RCC 7860 (cell line): ENCODE data around the gene SLC25A25.
A peak's percentile ranks its signal among the peaks of the same experiment; 100 is the strongest.

Experiments
- DNase-seq: peaks from one replicate; pipeline ENCODE4 v3.0.0-alpha.2; 2015; ENCODE audit warnings: low spot score
- FAIRE-seq: peaks from 2 replicates; lab custom pipeline; 2012; peaks lifted over from hg19 to GRCh38; lab: Jason Lieb, UNC

The SLC25A25 gene

DNA sequence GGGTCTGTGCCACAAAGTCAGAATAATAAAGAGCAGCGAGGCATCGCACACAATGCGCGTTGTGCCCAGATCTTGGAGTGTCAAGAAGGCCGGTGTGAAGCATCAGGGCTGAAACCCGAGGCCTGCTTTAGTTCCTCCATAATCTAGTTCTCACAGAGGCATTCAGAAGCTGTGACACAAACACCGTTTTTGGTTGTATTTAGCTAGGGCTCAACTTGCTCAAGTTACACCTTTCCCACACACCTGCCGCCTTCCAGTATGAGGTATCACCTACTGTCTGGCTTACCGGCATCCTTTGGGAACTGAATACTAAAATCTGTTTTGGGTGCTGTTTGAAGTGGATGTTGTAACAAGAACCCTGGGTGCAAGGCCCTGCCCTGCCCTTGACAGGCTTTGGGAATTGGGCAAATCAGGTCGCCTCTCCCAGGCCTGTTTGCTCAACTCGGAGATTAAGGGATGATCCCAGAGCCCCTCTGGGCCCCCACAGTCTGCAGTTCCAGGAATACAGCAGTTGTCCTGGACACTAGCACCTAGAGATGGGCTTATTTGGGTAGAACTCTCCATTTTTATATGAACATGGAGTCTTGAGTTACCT, 27.0 kb downstream of the SLC25A25 start:
- DNase-seq (no peak), FAIRE-seq (no peak)

- FAIRE-seq (no peak), DNase-seq (no peak)
Measured at GRCh38 chr9:128096616-128097536, 28.8 kb downstream of the SLC25A25 start.

- DNase-seq, result no peak
- FAIRE-seq, result no peak
Measured at GRCh38 chr9:128097543-128098296, 29.7 kb downstream of the SLC25A25 start.

- FAIRE-seq, result peak; percentile 85
Measured at GRCh38 chr9:128098297-128099230, 30.5 kb downstream of the SLC25A25 start.

DNA sequence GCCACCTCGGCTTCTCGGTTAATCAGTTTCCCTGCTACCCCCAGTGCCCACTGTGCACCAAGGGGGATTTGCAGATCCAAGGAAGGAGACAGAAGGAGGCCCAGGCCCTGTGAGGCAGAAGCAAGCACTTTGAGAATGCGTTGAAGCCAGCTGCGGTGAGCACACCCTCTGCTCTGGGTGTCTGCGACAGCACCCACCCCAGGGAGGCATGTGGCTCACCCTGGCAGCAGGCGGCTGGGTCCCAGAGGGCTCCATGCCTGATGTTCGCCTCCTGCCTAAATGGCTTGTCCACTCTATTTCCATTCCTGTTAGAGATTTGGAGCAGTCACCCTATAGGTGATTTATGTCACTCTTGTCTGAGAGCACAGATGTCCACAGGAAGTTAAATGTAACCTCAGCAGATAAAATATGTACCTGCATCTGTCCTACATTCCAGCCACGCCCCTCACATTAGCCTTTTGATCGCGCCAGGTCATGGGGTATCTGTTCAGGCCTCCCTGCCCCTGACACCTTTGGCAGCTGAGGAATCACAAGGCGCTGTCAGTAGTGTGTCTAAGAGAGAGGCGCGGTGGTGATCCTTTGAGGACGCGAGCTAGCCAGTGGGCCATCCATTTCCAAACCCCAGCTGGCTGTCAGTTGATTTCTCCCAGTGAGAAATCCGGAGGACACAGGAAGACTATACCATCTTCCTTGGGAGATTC, 31.3 kb downstream of the SLC25A25 start:
- FAIRE-seq (no peak), DNase-seq (no peak)

More at GRCh38 chr9:128098297-128099230, 30.5 kb downstream of the SLC25A25 start:
- peak; percentile 92 for DNase-seq

DNA sequence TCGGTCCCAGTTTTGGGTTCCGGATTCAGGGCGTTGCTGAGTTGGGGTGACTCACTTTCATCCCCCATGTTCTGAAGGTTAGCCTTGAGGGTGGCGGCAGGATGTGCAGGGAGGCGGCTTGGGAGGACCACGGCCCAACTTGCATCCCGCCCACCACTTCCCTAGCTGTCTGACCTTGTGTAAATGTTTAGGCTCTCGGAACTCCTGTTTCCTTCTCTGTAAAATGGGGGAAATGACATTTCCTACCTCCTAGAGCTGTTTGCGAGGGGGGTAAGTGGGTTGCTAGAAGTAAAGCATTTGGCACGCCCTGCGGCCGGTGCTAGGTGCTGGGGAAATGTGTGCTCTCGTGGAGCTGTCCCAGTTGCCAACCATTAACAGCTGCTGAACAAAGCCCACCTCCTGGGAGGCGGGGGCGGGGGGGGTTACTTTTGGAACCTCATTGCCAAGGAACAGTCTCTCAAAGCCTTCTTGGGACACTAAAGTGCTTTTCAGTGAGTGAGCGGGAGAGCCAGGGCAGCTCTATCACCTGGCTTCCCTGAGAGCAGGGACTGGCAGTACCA, 32.0 kb downstream of the SLC25A25 start:
- FAIRE-seq, result no peak
- DNase-seq, result no peak

GRCh38 chr9:128100581-128100980, 32.5 kb downstream of the SLC25A25 start:
- no peak for DNase-seq
- FAIRE-seq, result no peak

DNA sequence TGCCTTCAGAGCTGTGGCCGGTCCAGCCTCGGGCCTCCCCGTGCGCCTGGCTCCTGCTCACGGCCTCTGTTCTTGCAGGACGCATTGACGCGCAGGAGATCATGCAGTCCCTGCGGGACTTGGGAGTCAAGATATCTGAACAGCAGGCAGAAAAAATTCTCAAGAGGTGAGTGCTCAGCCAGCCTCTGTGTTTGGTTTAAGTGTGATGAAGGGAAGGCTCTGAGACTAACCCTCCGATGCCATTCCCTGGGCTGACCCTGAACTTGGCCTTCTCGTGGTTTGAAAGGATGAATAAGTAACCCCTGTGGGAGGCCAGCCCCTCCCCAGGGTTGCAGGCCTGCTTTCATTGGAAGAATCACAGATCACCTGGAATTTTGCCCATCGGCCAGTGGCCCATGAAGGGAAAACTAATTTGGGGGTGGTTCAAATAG, 33.2 kb downstream of the SLC25A25 start:
- FAIRE-seq (no peak), DNase-seq (peak; percentile 31)

DNA sequence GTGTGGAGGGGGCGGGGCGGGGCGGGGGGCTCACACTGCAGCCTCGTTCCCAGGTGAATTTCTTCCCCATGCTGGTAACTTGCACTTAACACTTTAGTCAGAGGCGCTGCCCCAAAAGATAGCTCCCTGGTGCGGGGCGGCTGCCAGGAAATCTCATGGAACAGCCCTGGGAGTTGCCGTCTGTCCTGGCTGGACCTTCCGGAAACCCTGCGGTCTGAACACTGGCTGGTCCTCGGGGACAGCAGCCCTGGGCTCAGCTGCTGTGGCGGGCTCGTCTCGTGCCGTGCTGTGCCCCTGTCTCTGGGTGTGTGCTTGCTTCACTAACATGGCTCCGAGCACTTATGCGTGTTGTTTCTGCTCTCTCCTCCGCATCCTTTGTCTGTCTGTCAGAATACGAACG, 33.7 kb downstream of the SLC25A25 start:
- no peak for DNase-seq
- FAIRE-seq, result no peak

DNA sequence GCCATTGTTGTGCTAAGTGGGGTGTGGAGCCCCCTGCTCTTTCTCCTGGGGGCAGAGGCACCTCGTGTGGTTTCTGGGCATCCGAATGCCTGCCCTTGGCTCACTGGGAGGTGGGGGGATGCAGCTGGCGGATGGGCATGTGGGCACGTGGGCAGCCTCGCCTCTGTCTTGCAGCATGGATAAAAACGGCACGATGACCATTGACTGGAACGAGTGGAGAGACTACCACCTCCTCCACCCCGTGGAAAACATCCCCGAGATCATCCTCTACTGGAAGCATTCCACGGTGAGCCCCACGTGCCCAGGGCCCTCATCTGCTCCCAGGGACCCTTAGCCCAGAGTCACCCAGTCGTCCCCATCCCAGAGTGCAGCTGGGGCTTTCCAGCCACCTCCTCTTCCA, 34.2 kb downstream of the SLC25A25 start:
- no peak for DNase-seq
- no peak for FAIRE-seq

DNA sequence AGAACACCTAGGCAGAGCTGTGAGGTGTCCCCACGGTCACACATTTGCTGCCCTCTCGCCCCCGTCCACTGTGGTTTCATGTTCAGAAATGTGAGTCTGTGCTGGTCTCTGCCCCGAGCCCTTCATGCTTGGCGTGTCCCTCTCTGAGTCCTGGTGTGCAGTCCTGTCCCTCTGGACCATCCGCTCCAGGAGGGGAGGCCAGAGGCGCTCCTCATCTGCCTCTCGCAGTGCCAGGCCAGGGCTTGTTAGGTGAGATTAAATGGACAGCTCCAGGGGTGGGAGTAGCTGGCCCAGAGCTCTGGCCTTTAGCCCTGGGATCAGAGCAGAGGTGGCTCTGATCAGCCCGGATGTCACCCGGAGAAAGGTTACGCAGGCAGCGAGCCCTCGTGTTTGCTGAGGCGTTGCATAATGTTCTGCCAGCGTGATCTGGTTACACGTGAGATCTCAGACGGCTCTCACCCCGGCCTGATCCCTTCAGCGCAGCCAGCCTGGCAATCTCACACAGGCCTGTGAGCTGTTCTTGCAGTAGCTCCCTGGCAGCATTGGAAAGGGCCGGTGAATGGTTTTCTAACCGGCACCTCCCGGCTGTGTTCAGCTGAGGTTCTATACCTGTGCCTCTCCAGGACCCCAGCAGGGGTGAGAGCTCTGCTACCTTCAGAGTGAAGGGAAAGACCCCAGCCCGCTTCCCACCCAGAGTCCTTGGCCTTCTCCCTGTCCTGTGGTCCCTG, 35.0 kb downstream of the SLC25A25 start:
- FAIRE-seq, result no peak
- no peak for DNase-seq

- DNase-seq (no peak), FAIRE-seq (no peak)
Measured at GRCh38 chr9:128103589-128103962, 35.5 kb downstream of the SLC25A25 start.

DNA sequence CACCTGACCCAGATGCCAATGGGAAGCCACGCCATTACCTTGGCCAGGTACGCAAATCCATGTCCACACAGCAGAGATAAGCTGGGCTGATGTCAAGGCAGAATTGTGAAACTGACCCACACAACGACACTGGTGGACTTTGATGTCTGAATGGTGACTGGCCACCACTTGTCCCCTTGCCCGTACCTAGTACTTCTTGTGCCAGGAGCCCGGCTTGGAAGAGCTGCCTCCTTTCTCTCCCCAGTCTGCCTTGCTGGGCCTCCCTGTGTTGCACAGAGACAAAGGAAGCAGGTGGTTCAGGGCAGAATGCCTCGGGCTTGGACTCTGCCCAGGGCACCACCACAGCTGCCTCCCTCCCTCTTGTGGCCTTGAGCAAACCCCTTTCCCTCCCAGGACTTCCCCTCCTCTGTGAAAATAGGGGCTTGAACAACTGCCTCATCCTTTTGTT, 36.2 kb downstream of the SLC25A25 start:
- FAIRE-seq (no peak), DNase-seq (no peak)

DNA sequence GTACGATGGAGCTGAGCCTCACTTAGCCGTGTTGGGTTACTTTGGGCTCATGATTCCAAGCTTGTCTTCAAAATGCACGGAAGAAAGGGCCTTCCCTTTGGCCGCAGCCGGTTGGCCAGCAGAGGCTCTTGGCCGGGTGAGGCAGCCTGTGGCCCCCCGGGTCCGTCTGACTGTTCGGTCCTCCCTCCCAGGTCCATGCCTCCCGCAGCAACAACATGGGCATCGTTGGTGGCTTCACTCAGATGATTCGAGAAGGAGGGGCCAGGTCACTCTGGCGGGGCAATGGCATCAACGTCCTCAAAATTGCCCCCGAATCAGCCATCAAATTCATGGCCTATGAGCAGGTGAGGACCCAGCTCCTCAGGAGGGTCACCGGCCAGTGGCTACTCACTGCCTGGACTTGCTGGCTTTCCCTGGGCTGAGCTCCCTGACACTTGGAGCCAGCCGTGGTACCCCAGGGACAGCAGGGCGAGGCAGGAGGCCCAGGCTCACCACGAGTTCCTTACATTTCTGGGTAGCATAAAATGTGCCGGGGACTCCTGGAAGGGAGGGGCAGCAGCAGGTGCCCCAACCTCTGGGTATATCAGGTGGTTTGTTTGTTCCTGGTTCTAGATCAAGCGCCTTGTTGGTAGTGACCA, 37.6 kb downstream of the SLC25A25 start:
- FAIRE-seq, result no peak
- DNase-seq, result no peak

DNA sequence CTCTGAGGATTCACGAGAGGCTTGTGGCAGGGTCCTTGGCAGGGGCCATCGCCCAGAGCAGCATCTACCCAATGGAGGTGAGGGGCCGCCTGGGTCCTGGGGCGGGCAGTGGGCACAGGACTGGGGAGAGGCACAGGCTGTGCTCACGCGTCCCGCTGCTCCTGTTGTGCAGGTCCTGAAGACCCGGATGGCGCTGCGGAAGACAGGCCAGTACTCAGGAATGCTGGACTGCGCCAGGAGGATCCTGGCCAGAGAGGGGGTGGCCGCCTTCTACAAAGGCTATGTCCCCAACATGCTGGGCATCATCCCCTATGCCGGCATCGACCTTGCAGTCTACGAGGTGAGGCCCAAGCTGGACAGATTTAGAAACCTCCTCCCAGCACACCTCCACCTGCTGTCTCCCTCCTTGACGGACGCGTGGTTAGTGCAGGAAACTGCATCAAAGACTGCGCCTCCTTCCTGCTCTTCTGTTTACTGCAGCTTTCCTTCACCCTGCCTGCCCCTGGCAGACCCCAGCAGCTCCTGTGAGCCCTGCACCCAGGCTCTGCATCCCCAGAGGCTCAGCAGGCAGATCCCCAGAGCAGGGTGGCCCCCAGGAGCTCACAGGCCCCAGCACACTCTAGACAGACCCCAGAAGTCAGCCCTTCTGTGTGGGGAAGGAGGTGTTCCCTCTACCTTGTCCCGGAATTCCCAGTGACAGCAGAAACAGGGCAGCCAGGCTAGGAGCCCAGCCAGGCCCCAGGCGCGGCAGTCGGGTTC, 38.3 kb downstream of the SLC25A25 start:
- FAIRE-seq, result no peak

DNA sequence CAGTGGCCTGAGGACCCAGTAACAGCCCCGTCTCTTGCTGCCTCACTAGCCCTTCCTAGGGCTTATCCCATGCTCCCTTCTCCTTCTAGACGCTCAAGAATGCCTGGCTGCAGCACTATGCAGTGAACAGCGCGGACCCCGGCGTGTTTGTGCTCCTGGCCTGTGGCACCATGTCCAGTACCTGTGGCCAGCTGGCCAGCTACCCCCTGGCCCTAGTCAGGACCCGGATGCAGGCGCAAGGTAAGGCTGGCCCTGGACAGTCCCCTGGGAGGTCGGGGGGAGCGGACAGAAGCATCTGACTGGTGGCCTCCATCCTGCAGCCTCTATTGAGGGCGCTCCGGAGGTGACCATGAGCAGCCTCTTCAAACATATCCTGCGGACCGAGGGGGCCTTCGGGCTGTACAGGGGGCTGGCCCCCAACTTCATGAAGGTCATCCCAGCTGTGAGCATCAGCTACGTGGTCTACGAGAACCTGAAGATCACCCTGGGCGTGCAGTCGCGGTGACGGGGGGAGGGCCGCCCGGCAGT, 39.0 kb downstream of the SLC25A25 start:
- no peak for FAIRE-seq

More for the DNA sequence above, 38.3 kb downstream of the SLC25A25 start:
- DNase-seq, result no peak

More for the DNA sequence above, 39.0 kb downstream of the SLC25A25 start:
- no peak for DNase-seq
